HepG2 (cell line): ENCODE data around the gene EVL.

Experiments
- MEIS1 ChIP-seq: sonication (generic); formaldehyde crosslinking; IDR thresholded peaks from 2 replicates; pipeline ENCODE4 v1.9.0; 2021; ENCODE audit warnings: mild to moderate bottlenecking, missing genetic modification reagents, moderate library complexity, borderline replicate concordance
- NR1H2 ChIP-seq: sonication (generic); formaldehyde crosslinking; IDR thresholded peaks from 2 replicates; pipeline ENCODE4 v1.8.1; 2022; ENCODE audit warnings: low read depth, missing genetic modification reagents, borderline replicate concordance
- NR2F1 ChIP-seq, 2 experiments: fragments of 450-650 bp in 1 of 2; formaldehyde crosslinking in 1 of 2; IDR thresholded peaks; 2 replicates each; pipeline versions ENCODE4 v1.5.0 to v1.6.1; 2016 to 2020; ENCODE audit warnings: mild to moderate bottlenecking in 1 of 2, missing compliant biosample characterization in 1 of 2, missing genetic modification reagents in 1 of 2, moderate library complexity in 1 of 2
- POLR2AphosphoS5 ChIP-seq: IDR thresholded peaks from 2 replicates; pipeline ENCODE4 v1.6.1; 2012; ENCODE audit warnings: low read depth, low read length
- TF ChIP-seq, protein P1 (sequence below): IDR thresholded peaks from 2 replicates; pipeline ENCODE4 v1.6.1; 2012; ENCODE audit warnings: inconsistent platforms
- TF ChIP-seq, protein P2 (sequence below): sonication (generic); formaldehyde crosslinking; IDR thresholded peaks from 2 replicates; pipeline ENCODE4 v1.4.0; 2020; ENCODE audit warnings: missing genetic modification reagents
- TF ChIP-seq, protein P3 (sequence below): sonication (generic); formaldehyde crosslinking; IDR thresholded peaks from 2 replicates; pipeline ENCODE4 v1.5.0; 2020; ENCODE audit warnings: mild to moderate bottlenecking, missing genetic modification reagents, moderate library complexity

DNA sequence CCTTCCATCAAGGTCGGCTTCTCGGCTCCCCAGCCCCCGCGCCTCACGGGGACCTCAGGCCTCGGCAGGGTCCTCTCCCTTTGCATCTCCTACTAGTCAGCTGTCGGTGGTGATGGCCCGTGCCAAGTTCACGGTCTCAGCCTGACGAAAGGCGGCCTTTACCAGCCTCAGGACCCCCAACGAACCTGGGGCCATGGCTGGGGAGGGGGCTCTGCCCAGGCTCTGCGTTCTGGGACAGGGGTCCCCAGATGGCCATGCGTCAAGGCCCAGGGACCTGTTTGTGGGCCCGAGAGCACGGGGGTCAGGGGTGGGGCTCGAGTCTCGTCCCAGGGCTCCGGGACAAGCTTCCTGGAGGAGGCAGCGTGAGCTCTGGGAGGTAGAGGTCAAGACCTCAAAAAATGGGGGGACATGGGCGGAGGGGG lies 127.0 kb downstream of the EVL start:
- TF ChIP-seq NR1H2 (CRISPR knock-in tag) (no peak), MEIS1 (CRISPR knock-in tag) (no peak), POLR2AphosphoS5 (no peak), NR2F1 (CRISPR knock-in tag; IDR thresholded peaks at IDR 0.05) (no peak)
- TF ChIP-seq, protein P1, sequence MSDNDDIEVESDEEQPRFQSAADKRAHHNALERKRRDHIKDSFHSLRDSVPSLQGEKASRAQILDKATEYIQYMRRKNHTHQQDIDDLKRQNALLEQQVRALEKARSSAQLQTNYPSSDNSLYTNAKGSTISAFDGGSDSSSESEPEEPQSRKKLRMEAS, result no peak
- TF ChIP-seq, protein P2, sequence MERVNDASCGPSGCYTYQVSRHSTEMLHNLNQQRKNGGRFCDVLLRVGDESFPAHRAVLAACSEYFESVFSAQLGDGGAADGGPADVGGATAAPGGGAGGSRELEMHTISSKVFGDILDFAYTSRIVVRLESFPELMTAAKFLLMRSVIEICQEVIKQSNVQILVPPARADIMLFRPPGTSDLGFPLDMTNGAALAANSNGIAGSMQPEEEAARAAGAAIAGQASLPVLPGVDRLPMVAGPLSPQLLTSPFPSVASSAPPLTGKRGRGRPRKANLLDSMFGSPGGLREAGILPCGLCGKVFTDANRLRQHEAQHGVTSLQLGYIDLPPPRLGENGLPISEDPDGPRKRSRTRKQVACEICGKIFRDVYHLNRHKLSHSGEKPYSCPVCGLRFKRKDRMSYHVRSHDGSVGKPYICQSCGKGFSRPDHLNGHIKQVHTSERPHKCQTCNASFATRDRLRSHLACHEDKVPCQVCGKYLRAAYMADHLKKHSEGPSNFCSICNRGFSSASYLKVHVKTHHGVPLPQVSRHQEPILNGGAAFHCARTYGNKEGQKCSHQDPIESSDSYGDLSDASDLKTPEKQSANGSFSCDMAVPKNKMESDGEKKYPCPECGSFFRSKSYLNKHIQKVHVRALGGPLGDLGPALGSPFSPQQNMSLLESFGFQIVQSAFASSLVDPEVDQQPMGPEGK (CRISPR knock-in tag), result no peak
- TF ChIP-seq, protein P3, sequence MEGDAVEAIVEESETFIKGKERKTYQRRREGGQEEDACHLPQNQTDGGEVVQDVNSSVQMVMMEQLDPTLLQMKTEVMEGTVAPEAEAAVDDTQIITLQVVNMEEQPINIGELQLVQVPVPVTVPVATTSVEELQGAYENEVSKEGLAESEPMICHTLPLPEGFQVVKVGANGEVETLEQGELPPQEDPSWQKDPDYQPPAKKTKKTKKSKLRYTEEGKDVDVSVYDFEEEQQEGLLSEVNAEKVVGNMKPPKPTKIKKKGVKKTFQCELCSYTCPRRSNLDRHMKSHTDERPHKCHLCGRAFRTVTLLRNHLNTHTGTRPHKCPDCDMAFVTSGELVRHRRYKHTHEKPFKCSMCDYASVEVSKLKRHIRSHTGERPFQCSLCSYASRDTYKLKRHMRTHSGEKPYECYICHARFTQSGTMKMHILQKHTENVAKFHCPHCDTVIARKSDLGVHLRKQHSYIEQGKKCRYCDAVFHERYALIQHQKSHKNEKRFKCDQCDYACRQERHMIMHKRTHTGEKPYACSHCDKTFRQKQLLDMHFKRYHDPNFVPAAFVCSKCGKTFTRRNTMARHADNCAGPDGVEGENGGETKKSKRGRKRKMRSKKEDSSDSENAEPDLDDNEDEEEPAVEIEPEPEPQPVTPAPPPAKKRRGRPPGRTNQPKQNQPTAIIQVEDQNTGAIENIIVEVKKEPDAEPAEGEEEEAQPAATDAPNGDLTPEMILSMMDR (CRISPR knock-in tag), result no peak
